22Rv1 (cell line): ENCODE data around the gene PCNX1.

Source experiments
- CTCF ChIP-seq: fragments of 450-650 bp; IDR thresholded peaks from 2 replicates; pipeline ENCODE4 v1.5.1; 2017; ENCODE audit warnings: mild to moderate bottlenecking
- ZFX ChIP-seq: fragments of 450-650 bp; IDR thresholded peaks from 2 replicates; pipeline ENCODE4 v1.6.1; 2017; ENCODE audit warnings: antibody characterized with exemption, borderline replicate concordance

GRCh38 chr14:70982200-70982599, 74.9 kb downstream of the PCNX1 start:
- TF ChIP-seq ZFX (no peak), CTCF (no peak)
